Karpas-422 (cell line): ENCODE results near the gene PRKRA. TPM values are rescaled to one million over a fixed set of nuclear protein-coding genes. Genes with fewer than 3 reads are reported as not detected.
A peak's percentile ranks its signal among the peaks of the same experiment; 100 is the strongest.

ENCODE experiments used
- DNase-seq: peaks from one replicate; pipeline ENCODE4 v3.0.0-alpha.2; 2015
- H2AFZ ChIP-seq: fragments of 200-600 bp; sonication (generic); 2 replicates; pipeline ENCODE4 v1.6.1; 2014; ENCODE audit warnings: antibody characterized with exemption, low read length, mixed read lengths
- H3K27ac ChIP-seq: fragments of 200-600 bp; sonication (generic); 2 replicates; pipeline ENCODE4 v1.5.1; 2014; ENCODE audit warnings: mild to moderate bottlenecking, low read length, moderate library complexity
- H3K27me3 ChIP-seq: fragments of 200-600 bp; sonication (generic); 2 replicates; pipeline ENCODE4 v1.6.1; 2014; ENCODE audit warnings: low read length, mixed read lengths
- H3K36me3 ChIP-seq: fragments of 200-600 bp; sonication (generic); 2 replicates; pipeline ENCODE4 v1.6.1; 2014; ENCODE audit warnings: low read length, mixed read lengths; ENCODE audit not compliant: insufficient read depth
- H3K4me1 ChIP-seq: fragments of 200-600 bp; sonication (generic); 2 replicates; pipeline ENCODE4 v1.6.1; 2014; ENCODE audit warnings: mild to moderate bottlenecking, low read length, mixed read lengths
- H3K4me2 ChIP-seq: fragments of 200-600 bp; sonication (generic); 2 replicates; pipeline ENCODE4 v1.6.1; 2014; ENCODE audit warnings: low read length, low read depth, mild to moderate bottlenecking; ENCODE audit not compliant: poor library complexity, severe bottlenecking
- H3K4me3 ChIP-seq: fragments of 200-600 bp; sonication (generic); 2 replicates; pipeline ENCODE4 v1.5.1; 2014; ENCODE audit warnings: mild to moderate bottlenecking, antibody characterized with exemption, low read length, mixed read lengths
- H3K79me2 ChIP-seq: fragments of 200-600 bp; sonication (generic); 2 replicates; pipeline ENCODE4 v1.6.1; 2014; ENCODE audit warnings: mild to moderate bottlenecking, low read length, mixed read lengths
- H3K9ac ChIP-seq: fragments of 200-600 bp; sonication (generic); 2 replicates; pipeline ENCODE4 v1.6.0; 2014; ENCODE audit warnings: low read length
- H3K9me2 ChIP-seq: fragments of 200-600 bp; sonication (generic), shearing (Covaris generic); replicated peaks from 2 replicates; pipeline ENCODE4 v1.6.0; 2014; ENCODE audit warnings: mild to moderate bottlenecking, low read length, moderate library complexity; ENCODE audit not compliant: insufficient read depth
- H3K9me3 ChIP-seq: fragments of 300-700, 200-600 bp; sonication (generic); 2 replicates; pipeline ENCODE4 v1.6.1; 2014; ENCODE audit warnings: low read length, mixed read lengths
- H4K20me1 ChIP-seq: fragments of 200-600 bp; sonication (generic); 2 replicates; pipeline ENCODE4 v1.6.1; 2014; ENCODE audit warnings: mild to moderate bottlenecking, antibody characterized with exemption, low read length, low read depth; ENCODE audit not compliant: insufficient read depth
- total RNA-seq: library from RNA; depleted of rRNA; stranded (reverse); fragments of >200 nt; shearing (Covaris generic); gene quantifications from 2 replicates; pipeline ENCODE4 v1.2.3, GENCODE V29; 2014; ENCODE audit warnings: low replicate concordance

Gene PRKRA
- total RNA-seq, 1 experiment from 2014 or later, result 117 TPM

GRCh38 chr2:178452334-178452733 lies 1.4 kb upstream of the PRKRA start:
- H3K4me1 ChIP-seq, result peaks cover 33% of the 10 kb centered on the region
- H3K79me2 ChIP-seq, result peaks cover 29% of the 10 kb centered on the region
- H4K20me1 ChIP-seq, result no peaks in the 10 kb centered on the region
- no peak overlapping the region for H3K27ac ChIP-seq
- H2AFZ ChIP-seq, result no peak overlapping the region
- H3K4me3 ChIP-seq, result no peak overlapping the region
- H3K9me2 ChIP-seq, result no peaks in the 10 kb centered on the region
- H3K36me3 ChIP-seq, result peaks cover 14% of the 10 kb centered on the region; the same call in 1 of the 2 replicates
- peak overlapping the region; percentile 86 for H3K4me2 ChIP-seq
- no peaks in the 10 kb centered on the region for H3K27me3 ChIP-seq
- H3K9me3 ChIP-seq, result no peaks in the 10 kb centered on the region
- no peak overlapping the region for H3K9ac ChIP-seq
- no peak for DNase-seq

GRCh38 chr2:178450524-178450773 lies 526 bp downstream of the PRKRA start:
- no peaks in the 10 kb centered on the region for H3K9me3 ChIP-seq
- no peaks in the 10 kb centered on the region for H4K20me1 ChIP-seq
- DNase-seq, result no peak

GRCh38 chr2:178449700-178450523 lies 1.1 kb downstream of the PRKRA start:
- H3K4me3 ChIP-seq, result peak overlapping the region; percentile 76
- peaks cover 33% of the 10 kb centered on the region for H3K4me1 ChIP-seq
- H3K79me2 ChIP-seq, result peaks cover 42% of the 10 kb centered on the region
- H3K27ac ChIP-seq, result peak overlapping the region; percentile 84
- H2AFZ ChIP-seq, result no peak overlapping the region
- no peaks in the 10 kb centered on the region for H3K9me3 ChIP-seq
- peak overlapping the region; percentile 83 for H3K4me2 ChIP-seq
- H4K20me1 ChIP-seq, result no peaks in the 10 kb centered on the region
- H3K9me2 ChIP-seq, result no peaks in the 10 kb centered on the region
- DNase-seq, result no peak
- peak overlapping the region; percentile 89 for H3K9ac ChIP-seq
- H3K27me3 ChIP-seq, result no peaks in the 10 kb centered on the region
- peaks cover 30% of the 10 kb centered on the region; the same call in 1 of the 2 replicates for H3K36me3 ChIP-seq

More at GRCh38 chr2:178450524-178450773, 526 bp downstream of the PRKRA start:
- peaks cover 24% of the 10 kb centered on the region; the same call in 1 of the 2 replicates for H3K36me3 ChIP-seq
- H3K79me2 ChIP-seq, result peaks cover 39% of the 10 kb centered on the region
- no peaks in the 10 kb centered on the region for H3K27me3 ChIP-seq
- no peak overlapping the region for H2AFZ ChIP-seq
- H3K9me2 ChIP-seq, result no peaks in the 10 kb centered on the region
- peak overlapping the region; percentile 76 for H3K4me3 ChIP-seq
- H3K4me1 ChIP-seq, result peaks cover 33% of the 10 kb centered on the region
- peak overlapping the region; percentile 89 for H3K9ac ChIP-seq
- H3K27ac ChIP-seq, result peak overlapping the region; percentile 84
- H3K4me2 ChIP-seq, result peak overlapping the region; percentile 83

GRCh38 chr2:178448968-178449661 lies 1.9 kb downstream of the PRKRA start:
- Histone ChIP-seq H2AFZ (no peak overlapping the region), H4K20me1 (no peaks in the 10 kb centered on the region), H3K27ac (peak overlapping the region; percentile 84), H3K4me3 (peak overlapping the region; percentile 76), H3K4me1 (peaks cover 33% of the 10 kb centered on the region), H3K79me2 (peaks cover 42% of the 10 kb centered on the region), H3K9ac (peak overlapping the region; percentile 89), H3K4me2 (peak overlapping the region; percentile 83), H3K36me3 (peaks cover 36% of the 10 kb centered on the region; the same call in 1 of the 2 replicates), H3K9me2 (no peaks in the 10 kb centered on the region), H3K9me3 (no peaks in the 10 kb centered on the region), H3K27me3 (no peaks in the 10 kb centered on the region)
- DNase-seq, result peak; percentile 49

- Histone ChIP-seq H3K79me2 (peaks cover 17% of the 10 kb centered on the region), H3K27ac (no peak overlapping the region), H2AFZ (no peak overlapping the region), H4K20me1 (no peaks in the 10 kb centered on the region), H3K9me3 (no peaks in the 10 kb centered on the region), H3K4me1 (no peaks in the 10 kb centered on the region), H3K9ac (no peak overlapping the region), H3K36me3 (peaks cover 71% of the 10 kb centered on the region; the same call in 1 of the 2 replicates), H3K4me2 (no peak overlapping the region), H3K9me2 (no peaks in the 10 kb centered on the region), H3K4me3 (no peak overlapping the region), H3K27me3 (no peaks in the 10 kb centered on the region)
- DNase-seq, result no peak
These were observed 9.5 kb downstream of the PRKRA start for GRCh38 chr2:178441426-178441825.

GRCh38 chr2:178436662-178437061 lies 14.3 kb downstream of the PRKRA start:
- no peaks in the 10 kb centered on the region for H3K9me3 ChIP-seq
- H3K79me2 ChIP-seq, result peaks cover 5% of the 10 kb centered on the region; the same call in 1 of the 2 replicates
- no peak for DNase-seq
- no peaks in the 10 kb centered on the region for H4K20me1 ChIP-seq
- H3K4me1 ChIP-seq, result no peaks in the 10 kb centered on the region
- H3K36me3 ChIP-seq, result peaks cover 73% of the 10 kb centered on the region
- H2AFZ ChIP-seq, result no peak overlapping the region
- H3K27me3 ChIP-seq, result no peaks in the 10 kb centered on the region
- no peak overlapping the region for H3K4me3 ChIP-seq
- H3K9me2 ChIP-seq, result no peaks in the 10 kb centered on the region
- H3K27ac ChIP-seq, result no peak overlapping the region
- no peak overlapping the region for H3K4me2 ChIP-seq
- no peak overlapping the region for H3K9ac ChIP-seq

GRCh38 chr2:178429336-178429735 lies 21.6 kb downstream of the PRKRA start:
- no peak for DNase-seq
- Histone ChIP-seq H3K27me3 (no peaks in the 10 kb centered on the region), H3K79me2 (no peaks in the 10 kb centered on the region), H3K9ac (no peak overlapping the region), H3K27ac (no peak overlapping the region), H3K4me3 (no peak overlapping the region), H3K9me2 (no peaks in the 10 kb centered on the region), H3K9me3 (no peaks in the 10 kb centered on the region), H2AFZ (no peak overlapping the region), H3K4me1 (no peaks in the 10 kb centered on the region), H4K20me1 (no peaks in the 10 kb centered on the region), H3K36me3 (peaks cover 37% of the 10 kb centered on the region), H3K4me2 (no peak overlapping the region)

GRCh38 chr2:178428396-178428806 lies 22.6 kb downstream of the PRKRA start:
- peaks cover 30% of the 10 kb centered on the region; the same call in 1 of the 2 replicates for H3K36me3 ChIP-seq
- H3K9me2 ChIP-seq, result no peaks in the 10 kb centered on the region
- H3K9ac ChIP-seq, result no peak overlapping the region
- H3K4me3 ChIP-seq, result no peak overlapping the region
- no peak overlapping the region for H3K27ac ChIP-seq
- H2AFZ ChIP-seq, result no peak overlapping the region
- H3K79me2 ChIP-seq, result no peaks in the 10 kb centered on the region
- no peak overlapping the region for H3K4me2 ChIP-seq
- no peak for DNase-seq
- no peaks in the 10 kb centered on the region for H3K9me3 ChIP-seq
- no peaks in the 10 kb centered on the region for H3K27me3 ChIP-seq
- no peaks in the 10 kb centered on the region for H4K20me1 ChIP-seq
- no peaks in the 10 kb centered on the region for H3K4me1 ChIP-seq
